ENCODE results near the gene RNF39. TPM values are rescaled to one million over a fixed set of nuclear protein-coding genes. Genes with fewer than 3 reads are reported as not detected.

RNF39 gene
- total RNA-seq, 6 experiments from 2014 or later, result not detected

- Mint-ChIP-seq H3K4me3 (no peak overlapping the region), H3K4me1 (ENCODE audit: low read depth) (no peaks in the 10 kb centered on the region), H3K36me3 (ENCODE audit: low read depth) (no peaks in the 10 kb centered on the region), H3K27ac (no peak overlapping the region), H3K27me3 (ENCODE audit: insufficient read depth) (no peaks in the 10 kb centered on the region; the same call in none of the 2 replicates), H3K9me3 (no peaks in the 10 kb centered on the region)
- TF ChIP-seq CTCF (IDR thresholded peaks at IDR 0.05), result no peak
- DNase-seq, result no peak
Measured at GRCh38 chr6:30022189-30022588, 53.4 kb downstream of the RNF39 start.

- Mint-ChIP-seq H3K4me1 (ENCODE audit: low read depth) (no peaks in the 10 kb centered on the region), H3K27ac (no peak overlapping the region), H3K36me3 (ENCODE audit: low read depth) (no peaks in the 10 kb centered on the region), H3K4me3 (no peak overlapping the region), H3K27me3 (ENCODE audit: insufficient read depth) (no peaks in the 10 kb centered on the region; the same call in none of the 2 replicates), H3K9me3 (no peaks in the 10 kb centered on the region)
- DNase-seq, result no peak
- TF ChIP-seq CTCF (IDR thresholded peaks at IDR 0.05), result no peak
Measured at GRCh38 chr6:30020626-30021025, 54.9 kb downstream of the RNF39 start.

Other genes starting within 250 kb of the RNF39 start
- gene HLA-G, start 247.9 kb downstream of the RNF39 start, total RNA-seq (2021; fragmentation: NEBNext Ultra II Directional; extraction: Animal tissue kit (Norgen Biotek cat#: 25700)), result under 1 TPM in 4 of 6 experiments, not detected in 2; 0.16 to 0.48 (median 0.24) TPM
- gene HLA-A, start 133.2 kb downstream of the RNF39 start, total RNA-seq (2021; fragmentation: NEBNext Ultra II Directional; extraction: Animal tissue kit (Norgen Biotek cat#: 25700)), result 100 to 1,000 TPM; 116 to 159 (median 149) TPM
- 10 to 100 TPM; 18.6 to 28.3 (median 23.9) TPM for gene POLR1H, start 14.5 kb downstream of the RNF39 start, total RNA-seq (2021; fragmentation: NEBNext Ultra II Directional; extraction: Animal tissue kit (Norgen Biotek cat#: 25700))
- 10 to 100 TPM; 47.1 to 61.7 (median 53.2) TPM for gene PPP1R11, start 8.6 kb downstream of the RNF39 start, total RNA-seq (2021; fragmentation: NEBNext Ultra II Directional; extraction: Animal tissue kit (Norgen Biotek cat#: 25700))
- gene TRIM31, start 37.3 kb upstream of the RNF39 start, total RNA-seq (2021; fragmentation: NEBNext Ultra II Directional; extraction: Animal tissue kit (Norgen Biotek cat#: 25700)), result not detected
- gene TRIM40, start 60.4 kb upstream of the RNF39 start, total RNA-seq (2021; fragmentation: NEBNext Ultra II Directional; extraction: Animal tissue kit (Norgen Biotek cat#: 25700)), result not detected
- not detected for gene TRIM10, start 85.4 kb upstream of the RNF39 start, total RNA-seq (2021; fragmentation: NEBNext Ultra II Directional; extraction: Animal tissue kit (Norgen Biotek cat#: 25700))
- not detected for gene TRIM15, start 87.8 kb upstream of the RNF39 start, total RNA-seq (2021; fragmentation: NEBNext Ultra II Directional; extraction: Animal tissue kit (Norgen Biotek cat#: 25700))
- gene TRIM26, start 137.6 kb upstream of the RNF39 start, total RNA-seq (2021; fragmentation: NEBNext Ultra II Directional; extraction: Animal tissue kit (Norgen Biotek cat#: 25700)), result 10 to 100 TPM; 29.4 to 34.4 (median 32.2) TPM